D721Med (cell line): ENCODE results near the gene PFN3.

ENCODE experiments used
- DNase-seq: peaks from one replicate; pipeline ENCODE4 v3.0.0; 2011; ENCODE audit warnings: low spot score; ENCODE audit not compliant: insufficient read length
- FAIRE-seq: peaks from 2 replicates; lab custom pipeline; 2011; peaks lifted over from hg19 to GRCh38; lab: Jason Lieb, UNC
- TF ChIP-seq, protein P1 (sequence below): IDR thresholded peaks from 2 replicates; pipeline ENCODE4 v1.5.1; 2012; ENCODE audit warnings: mild to moderate bottlenecking, control low read depth; ENCODE audit not compliant: insufficient read depth; ENCODE audit errors: missing control alignments

The PFN3 gene

GRCh38 chr5:177446200-177447065, 46.0 kb upstream of the PFN3 start, which contains the start of gene PRR7:
Gene PRR7, plus strand, starts transcription at chr5:177446814. Its CDS starts 8,254 bp downstream, at chr5:177455068.
- TF ChIP-seq, protein P1, sequence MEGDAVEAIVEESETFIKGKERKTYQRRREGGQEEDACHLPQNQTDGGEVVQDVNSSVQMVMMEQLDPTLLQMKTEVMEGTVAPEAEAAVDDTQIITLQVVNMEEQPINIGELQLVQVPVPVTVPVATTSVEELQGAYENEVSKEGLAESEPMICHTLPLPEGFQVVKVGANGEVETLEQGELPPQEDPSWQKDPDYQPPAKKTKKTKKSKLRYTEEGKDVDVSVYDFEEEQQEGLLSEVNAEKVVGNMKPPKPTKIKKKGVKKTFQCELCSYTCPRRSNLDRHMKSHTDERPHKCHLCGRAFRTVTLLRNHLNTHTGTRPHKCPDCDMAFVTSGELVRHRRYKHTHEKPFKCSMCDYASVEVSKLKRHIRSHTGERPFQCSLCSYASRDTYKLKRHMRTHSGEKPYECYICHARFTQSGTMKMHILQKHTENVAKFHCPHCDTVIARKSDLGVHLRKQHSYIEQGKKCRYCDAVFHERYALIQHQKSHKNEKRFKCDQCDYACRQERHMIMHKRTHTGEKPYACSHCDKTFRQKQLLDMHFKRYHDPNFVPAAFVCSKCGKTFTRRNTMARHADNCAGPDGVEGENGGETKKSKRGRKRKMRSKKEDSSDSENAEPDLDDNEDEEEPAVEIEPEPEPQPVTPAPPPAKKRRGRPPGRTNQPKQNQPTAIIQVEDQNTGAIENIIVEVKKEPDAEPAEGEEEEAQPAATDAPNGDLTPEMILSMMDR: no peak
- DNase-seq (peak; percentile 87), FAIRE-seq (no peak)

DNA sequence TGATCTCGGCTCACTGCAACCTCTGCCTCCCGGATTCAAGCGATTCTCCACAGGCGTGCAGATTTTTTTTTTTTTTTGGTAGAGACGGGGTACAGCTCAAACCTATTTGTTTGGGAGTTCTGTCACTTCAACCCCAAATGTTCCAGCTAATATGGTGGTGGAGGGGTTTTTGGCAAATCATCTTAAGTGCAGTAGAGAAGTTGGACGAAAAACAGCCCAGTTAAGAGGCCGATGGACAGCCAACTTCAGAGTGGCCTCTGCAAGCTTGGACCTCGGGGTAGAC, 45.4 kb upstream of the PFN3 start:
- FAIRE-seq (no peak), DNase-seq (no peak)
- TF ChIP-seq, protein P1: no peak

DNA sequence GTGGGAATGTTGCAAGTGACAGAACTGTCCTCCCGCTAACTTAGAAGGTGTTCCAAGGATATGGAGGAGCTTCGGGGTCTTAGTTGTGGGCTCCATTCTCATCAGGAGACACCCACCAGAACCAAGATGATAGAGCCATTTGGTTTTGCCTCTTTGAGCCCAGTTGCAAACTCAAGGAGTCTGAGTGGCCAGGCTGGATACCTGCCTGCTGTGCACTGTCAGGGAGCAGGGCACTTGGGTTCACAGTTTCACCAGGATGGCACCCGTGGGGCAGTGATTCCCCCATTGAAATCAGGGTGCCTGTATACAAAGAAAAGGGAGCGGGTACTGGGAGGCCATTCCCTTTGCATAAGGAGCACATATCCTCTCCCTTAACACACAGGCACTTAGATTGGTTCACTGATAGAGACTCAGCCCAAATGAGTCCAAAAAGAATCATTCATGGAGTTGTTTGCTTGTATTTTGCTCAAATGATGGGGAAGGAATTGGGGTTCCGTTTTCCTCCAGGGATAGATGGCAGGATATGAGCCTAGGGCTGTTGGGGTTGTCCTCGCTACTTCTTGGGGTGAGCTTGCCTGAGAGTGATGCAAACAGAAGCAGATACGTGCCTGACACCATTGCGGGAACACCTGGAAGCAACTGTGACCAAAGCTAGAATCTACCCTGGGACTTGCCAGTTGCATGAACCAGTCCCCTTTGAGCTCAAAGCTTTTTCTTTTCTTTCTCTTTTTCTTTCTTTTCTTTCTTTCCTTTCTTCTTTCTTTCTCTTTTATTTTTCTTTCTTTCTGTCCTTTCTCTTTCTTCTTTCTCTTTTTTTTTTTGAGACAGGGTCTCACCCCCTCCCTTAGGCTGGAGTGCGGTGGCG, 44.8 kb upstream of the PFN3 start:
- TF ChIP-seq, protein P1: no peak
- DNase-seq: no peak
- no peak for FAIRE-seq

- FAIRE-seq (no peak), DNase-seq (no peak)
- TF ChIP-seq, protein P1: no peak
These were observed 43.9 kb upstream of the PFN3 start for GRCh38 chr5:177444106-177445051.

GRCh38 chr5:177443144-177443983, 42.9 kb upstream of the PFN3 start:
- TF ChIP-seq, protein P1: no peak
- FAIRE-seq (no peak), DNase-seq (no peak)
